HG03565 (cell line): ENCODE data around the gene CASP2.
"Not testable (repeated sequence)": the region's sequence is repeated elsewhere in the genome, so short reads cannot be mapped to it uniquely, and the experiment has no call there.

Experiments
- ATAC-seq: cut with Tn5 transposase; IDR thresholded peaks from one replicate; pipeline ENCODE4 v1.9.1; 2021; ENCODE audit warnings: mild to moderate bottlenecking, moderate library complexity; ENCODE audit not compliant: unreplicated experiment

Gene CASP2

DNA sequence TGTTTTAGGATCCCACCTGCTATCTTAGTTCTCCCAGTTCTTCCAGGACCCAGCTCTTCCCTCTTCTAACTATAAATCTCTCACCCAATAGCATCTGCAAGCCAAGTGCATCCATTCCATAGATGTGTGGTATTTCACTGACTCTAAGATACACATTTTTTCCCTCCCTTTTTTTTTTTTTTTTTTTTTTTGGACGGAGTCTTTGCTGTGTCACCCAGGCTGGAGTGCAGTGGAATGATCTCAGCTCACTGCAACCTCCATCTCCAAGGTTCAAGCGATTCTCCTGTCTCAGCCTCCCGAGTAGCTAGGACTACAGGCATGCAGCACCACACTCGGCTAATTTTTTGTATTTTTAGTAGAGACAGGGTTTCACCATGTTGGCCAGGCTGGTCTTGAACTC lies 1.7 kb downstream of the CASP2 start:
- ATAC-seq = not testable (repeated sequence)

DNA sequence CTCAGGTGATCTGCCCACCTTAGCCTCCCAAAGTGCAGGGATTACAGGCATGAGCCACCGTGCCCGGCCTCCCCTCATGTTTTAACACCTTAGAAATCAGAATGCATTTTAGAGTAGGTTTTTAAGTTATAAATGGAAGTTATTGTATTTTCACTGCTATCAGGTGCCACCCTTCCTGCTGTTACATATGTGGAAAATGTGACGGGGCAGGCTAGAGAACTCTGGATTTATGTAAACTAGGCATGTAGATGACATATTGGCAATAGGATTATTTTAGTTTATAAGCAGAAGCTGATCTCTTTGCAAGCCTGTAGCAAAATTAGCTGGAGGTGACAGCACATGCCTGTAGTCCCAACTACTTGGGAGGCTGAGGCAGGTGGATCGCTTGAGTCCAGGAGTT lies 2.1 kb downstream of the CASP2 start:
- no peak for ATAC-seq

DNA sequence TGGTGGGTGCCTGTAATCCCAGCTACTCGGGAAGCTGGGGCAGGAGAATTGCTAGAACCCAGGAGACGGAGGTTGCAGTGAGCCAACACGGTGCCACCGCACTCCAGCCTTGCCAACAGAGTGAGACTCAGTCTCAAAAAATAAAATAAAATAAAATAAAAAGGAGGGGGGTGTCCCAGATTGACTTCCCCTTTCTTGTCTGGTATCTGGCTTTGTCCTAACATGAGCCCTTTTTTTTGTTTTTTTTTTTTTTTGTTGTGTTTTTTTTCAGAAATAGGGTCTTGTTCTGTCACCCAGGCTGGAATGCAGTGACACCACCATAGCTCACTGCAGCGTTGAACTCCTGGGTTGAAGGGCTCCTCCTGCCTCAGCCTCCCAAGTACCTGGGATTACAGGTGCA lies 4.7 kb downstream of the CASP2 start:
- ATAC-seq = no peak

DNA sequence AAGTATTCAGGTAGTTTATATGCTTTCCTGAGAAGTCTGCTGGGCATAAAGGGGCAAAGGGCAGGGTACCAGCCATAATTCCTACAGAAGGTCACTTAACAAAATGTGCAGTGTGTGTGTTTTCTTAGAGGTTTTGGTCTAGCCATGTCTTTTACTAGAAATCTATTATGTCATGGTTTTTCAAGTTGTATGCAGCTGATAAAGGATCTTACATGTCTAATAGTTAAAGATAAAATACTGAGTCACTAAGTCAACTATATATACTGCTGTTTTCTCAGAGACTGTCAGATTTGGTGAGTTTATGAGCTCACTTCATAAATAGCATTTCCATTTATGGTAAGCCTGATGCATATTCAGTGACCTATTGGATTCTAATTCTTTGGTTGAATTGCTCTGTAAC lies 7.7 kb downstream of the CASP2 start:
- ATAC-seq = no peak

DNA sequence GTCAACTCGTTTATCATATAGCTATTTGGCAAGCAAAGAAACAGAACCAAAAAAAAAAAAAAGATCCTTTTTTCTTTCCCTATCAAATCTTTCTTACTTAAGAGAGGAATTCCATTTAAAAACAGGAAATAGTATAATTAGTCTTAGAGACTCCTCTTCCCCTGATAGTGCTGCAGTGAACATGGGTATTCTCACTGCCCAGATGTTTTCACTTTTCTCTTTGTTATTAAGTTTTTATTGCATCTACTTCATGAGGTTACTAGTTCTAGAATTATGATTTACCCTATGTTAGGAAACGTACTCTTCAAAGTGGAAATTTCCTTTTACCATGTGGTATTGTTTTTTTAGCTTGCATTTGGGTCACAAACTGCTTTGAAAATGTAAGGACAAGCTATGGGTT lies 8.5 kb downstream of the CASP2 start:
- ATAC-seq = no peak

DNA sequence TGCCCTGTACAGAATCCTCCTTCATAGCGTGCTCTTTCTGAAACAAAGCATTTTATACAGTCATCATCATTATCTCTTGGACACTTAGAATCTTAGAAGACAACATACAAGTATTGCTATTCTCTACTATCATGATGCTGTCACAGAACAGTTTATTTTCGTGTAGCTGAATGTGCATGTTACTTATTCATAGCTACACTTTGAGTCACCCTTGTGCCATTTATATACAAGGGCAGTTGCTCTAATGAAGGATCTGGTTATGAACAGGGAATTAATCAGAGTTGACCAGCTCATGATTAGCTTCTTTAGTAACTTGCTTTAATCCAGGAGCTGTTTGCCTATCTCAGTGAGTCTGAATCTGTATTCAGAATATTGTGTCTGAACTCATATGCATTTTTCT lies 11.2 kb downstream of the CASP2 start:
- ATAC-seq = no peak

DNA sequence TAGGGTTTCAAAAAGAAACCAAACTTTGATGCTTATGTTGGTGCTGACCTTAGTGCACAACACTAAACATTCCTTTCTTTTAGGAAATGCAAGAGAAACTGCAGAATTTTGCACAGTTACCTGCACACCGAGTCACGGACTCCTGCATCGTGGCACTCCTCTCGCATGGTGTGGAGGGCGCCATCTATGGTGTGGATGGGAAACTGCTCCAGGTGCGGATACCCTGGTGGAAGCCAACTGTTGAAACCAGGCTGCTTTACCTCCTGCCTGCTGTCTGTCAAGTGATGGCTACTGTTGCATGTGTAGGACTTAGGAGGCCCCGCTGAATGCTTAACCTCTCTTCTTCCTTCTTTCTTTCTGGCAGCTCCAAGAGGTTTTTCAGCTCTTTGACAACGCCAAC lies 11.7 kb downstream of the CASP2 start:
- ATAC-seq = peak; percentile 51

DNA sequence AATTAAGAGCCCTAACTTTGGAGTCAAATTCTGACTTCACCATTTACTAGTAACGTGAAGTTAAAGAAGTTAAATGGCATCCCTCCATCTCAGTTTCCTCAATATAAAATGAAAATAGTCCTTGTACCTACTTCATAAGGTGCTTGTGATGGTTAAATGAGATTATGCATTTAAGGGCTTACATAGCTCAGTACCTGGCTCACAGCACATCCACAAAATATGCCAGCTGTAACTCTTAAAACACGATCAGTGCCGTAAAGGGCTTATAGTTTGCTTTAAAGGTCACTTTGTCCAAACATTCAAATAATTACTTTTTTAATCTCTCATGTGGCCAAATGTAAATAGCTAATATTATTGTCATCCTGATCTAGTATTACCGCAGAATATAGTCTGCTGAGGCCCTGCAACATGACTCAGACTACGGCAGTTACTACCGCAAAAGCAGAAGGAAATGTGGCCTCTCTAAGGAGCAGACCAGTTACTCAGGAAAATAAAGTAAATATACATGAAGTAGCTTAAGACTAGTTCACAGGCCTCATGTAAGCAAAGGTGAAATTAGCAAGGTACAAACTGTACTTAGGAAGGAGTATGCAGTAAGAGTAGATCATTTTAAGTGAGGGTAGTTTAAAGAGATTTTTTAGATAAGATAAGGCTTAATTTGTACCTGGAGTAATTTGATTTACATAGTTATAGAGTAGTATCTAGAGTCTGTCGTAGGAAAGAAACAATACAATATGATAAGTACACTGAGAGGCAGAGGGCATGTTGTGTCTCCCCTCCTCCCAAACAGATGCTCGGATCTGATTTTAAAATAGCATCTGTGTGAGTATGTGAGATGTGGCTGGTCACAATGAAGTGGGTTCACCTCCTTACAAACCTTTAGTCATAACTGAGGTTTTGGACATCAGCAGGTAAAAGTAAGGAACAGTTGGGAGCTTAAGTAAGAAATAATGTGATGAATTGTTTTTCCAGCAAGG lies 13.1 kb downstream of the CASP2 start:
- no peak for ATAC-seq

DNA sequence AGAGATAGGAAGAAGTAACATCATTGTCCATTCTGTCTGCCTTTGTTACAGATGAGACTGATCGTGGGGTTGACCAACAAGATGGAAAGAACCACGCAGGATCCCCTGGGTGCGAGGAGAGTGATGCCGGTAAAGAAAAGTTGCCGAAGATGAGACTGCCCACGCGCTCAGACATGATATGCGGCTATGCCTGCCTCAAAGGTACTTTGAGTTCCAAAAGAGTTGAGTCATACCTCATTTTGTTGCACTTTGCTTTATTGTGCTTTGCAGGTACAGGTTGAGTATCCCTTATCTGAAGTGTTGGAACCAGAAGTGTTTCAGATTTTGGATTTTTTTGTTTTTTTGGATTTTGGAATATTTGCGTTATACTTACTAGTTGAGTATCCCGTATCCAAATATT lies 15.6 kb downstream of the CASP2 start:
- no peak for ATAC-seq

DNA sequence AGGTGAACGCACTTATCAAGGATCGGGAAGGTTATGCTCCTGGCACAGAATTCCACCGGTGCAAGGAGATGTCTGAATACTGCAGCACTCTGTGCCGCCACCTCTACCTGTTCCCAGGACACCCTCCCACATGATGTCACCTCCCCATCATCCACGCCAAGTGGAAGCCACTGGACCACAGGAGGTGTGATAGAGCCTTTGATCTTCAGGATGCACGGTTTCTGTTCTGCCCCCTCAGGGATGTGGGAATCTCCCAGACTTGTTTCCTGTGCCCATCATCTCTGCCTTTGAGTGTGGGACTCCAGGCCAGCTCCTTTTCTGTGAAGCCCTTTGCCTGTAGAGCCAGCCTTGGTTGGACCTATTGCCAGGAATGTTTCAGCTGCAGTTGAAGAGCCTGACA lies 16.8 kb downstream of the CASP2 start:
- ATAC-seq = no peak

DNA sequence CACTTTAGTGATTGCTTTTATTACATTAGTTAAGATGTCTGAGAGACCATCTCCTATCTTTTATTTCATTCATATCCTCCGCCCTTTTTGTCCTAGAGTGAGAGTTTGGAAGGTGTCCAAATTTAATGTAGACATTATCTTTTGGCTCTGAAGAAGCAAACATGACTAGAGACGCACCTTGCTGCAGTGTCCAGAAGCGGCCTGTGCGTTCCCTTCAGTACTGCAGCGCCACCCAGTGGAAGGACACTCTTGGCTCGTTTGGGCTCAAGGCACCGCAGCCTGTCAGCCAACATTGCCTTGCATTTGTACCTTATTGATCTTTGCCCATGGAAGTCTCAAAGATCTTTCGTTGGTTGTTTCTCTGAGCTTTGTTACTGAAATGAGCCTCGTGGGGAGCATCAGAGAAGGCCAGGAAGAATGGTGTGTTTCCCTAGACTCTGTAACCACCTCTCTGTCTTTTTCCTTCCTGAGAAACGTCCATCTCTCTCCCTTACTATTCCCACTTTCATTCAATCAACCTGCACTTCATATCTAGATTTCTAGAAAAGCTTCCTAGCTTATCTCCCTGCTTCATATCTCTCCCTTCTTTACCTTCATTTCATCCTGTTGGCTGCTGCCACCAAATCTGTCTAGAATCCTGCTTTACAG lies 17.4 kb downstream of the CASP2 start:
- ATAC-seq = no peak

DNA sequence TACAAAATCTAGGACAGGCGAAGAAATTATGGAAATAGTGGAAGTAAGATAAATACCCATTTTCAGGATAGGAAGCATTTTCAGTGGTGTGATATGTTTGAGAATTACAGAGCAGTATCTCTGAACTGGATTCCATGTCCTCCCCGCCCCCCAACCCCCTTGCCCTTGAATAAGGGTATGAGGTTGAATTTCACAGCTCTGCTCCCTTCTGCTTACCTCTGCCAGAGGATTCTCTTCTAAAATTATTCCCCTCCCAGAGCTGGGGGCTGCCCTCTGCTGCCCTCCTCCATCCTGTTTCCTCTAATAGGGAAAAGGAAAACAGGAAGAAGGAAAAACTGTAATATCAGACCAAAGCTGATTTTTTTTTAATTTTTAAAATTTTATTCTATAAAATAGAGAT lies 20.5 kb downstream of the CASP2 start:
- no peak for ATAC-seq

DNA sequence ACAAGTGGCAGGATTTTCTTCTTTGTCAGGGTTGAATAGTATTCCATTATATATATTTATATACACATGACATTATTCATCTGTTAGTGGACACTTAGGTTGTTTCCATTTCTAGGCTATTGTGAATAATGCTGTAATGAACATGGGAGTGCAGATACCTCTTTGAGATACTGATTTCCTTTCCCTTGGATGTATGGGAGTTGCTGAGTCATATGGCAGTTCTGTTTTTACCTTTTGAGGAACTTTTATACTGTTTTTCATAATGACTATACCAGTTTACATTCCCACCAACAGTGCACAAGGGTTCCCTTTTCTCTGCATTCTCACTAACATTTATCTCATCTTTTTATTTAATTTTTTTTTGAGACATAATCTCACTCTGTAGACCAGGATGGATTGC lies 26.0 kb downstream of the CASP2 start:
- no peak for ATAC-seq

DNA sequence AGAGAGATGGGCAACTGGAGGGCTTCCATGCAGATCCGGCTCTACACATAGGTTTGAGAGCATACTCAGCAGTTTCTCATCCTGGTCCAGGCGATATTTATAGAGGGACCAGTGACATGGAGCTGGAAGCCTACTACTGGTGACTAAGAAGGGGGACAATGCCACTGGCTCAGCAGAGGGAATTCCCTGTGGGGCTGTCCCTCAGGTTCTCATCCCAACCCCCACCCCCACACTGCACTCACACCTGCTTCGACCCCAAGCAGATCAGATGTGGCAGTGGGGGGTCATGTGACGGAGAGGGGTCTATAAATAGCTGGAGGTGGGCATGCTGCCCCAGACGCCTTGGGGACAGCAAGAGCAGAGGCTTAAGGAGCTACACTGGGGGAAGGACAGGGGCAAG lies 27.6 kb downstream of the CASP2 start, which contains the start of gene CLCN1:
CLCN1 (plus strand) TSS at position 336 of the 400 bp plus-strand sequence. CDS start 102 bp downstream, outside the sequence.
- ATAC-seq = no peak

DNA sequence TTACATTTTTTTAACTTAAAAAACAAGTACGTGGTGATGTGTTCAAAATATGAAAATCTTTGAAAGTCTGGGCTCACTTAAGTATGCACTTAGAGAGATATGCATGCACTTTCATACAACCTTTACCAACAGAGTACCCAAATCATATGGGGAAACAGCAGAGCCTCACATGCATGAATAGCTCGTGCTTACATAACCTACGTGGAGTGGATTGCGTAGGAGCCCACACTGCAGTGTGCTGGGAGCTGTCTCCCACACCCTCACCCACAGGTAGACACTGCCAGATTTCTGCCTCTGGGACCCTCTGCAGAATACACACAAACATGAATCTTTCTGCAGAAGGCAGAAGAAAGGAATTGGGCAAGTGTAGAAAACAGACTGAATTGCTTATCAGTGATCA lies 28.3 kb downstream of the CASP2 start:
- ATAC-seq = no peak

DNA sequence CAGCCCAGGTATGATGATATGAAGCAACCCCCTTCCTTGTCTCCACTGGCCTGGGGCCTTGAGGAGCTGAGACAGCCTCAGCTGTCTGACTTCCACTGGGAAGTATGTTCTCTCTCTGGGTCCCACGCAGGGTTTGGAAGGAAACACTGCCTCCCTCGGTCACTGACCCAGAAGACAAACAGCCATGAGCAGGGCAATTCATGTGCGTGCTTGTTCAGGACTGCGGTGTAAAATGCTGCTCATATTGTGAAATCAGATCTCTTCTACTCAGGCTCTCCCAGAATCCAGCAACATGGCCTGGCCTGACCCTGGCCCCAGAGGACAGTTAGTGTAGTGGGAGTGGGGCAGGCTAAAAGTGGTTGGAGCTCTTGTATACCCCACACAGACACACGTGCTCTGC lies 30.5 kb downstream of the CASP2 start:
- no peak for ATAC-seq

DNA sequence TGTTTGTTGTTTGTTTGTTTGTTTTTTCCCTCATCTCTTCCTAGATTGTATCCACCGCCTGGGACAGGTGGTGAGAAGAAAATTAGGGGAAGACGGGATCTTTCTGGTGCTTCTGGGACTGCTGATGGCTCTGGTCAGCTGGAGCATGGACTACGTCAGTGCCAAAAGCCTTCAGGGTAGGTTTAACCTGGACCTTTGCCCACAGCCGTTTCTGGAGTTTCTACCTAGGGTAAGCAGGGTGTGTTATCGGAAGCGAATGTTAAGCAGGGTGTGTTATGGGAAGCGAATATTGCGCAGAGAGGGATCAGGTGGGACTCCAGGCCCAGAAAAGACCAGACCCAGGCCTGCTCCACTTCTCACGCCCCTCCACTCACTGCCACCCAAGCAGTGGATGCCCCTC lies 32.5 kb downstream of the CASP2 start:
- ATAC-seq = no peak

DNA sequence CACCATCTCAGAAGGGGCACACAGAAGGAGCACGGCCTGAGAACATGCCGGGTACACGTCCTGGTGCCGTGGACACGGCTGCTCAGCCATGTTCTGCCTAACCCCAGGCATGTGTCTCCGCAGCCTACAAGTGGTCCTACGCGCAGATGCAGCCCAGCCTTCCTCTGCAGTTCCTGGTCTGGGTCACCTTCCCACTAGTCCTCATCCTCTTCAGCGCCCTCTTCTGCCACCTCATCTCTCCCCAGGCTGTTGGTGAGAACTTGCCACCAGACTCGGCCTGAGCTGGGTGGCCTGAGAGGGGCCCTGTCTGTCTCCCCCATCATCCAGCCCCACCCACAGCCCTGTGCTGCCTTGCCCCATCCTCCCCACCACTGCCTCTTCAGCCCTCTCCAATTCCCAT lies 33.1 kb downstream of the CASP2 start:
- no peak for ATAC-seq

DNA sequence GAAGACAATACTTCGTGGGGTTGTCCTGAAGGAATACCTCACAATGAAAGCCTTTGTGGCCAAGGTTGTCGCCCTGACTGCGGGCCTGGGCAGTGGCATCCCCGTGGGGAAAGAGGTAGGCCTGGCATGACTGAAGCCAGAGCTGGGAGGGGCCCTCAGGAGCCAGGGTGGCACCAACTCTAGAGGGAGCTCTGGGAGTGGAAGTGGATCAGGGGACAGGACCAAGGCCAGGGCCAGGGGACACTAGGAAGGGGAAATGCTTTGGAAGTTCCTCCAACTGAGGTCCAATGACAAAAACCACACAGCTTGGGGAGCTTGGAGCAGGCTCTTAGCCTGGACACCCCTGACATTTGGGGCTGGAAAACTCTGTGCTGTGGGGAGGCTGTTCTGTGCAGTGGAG lies 33.6 kb downstream of the CASP2 start:
- ATAC-seq = no peak

DNA sequence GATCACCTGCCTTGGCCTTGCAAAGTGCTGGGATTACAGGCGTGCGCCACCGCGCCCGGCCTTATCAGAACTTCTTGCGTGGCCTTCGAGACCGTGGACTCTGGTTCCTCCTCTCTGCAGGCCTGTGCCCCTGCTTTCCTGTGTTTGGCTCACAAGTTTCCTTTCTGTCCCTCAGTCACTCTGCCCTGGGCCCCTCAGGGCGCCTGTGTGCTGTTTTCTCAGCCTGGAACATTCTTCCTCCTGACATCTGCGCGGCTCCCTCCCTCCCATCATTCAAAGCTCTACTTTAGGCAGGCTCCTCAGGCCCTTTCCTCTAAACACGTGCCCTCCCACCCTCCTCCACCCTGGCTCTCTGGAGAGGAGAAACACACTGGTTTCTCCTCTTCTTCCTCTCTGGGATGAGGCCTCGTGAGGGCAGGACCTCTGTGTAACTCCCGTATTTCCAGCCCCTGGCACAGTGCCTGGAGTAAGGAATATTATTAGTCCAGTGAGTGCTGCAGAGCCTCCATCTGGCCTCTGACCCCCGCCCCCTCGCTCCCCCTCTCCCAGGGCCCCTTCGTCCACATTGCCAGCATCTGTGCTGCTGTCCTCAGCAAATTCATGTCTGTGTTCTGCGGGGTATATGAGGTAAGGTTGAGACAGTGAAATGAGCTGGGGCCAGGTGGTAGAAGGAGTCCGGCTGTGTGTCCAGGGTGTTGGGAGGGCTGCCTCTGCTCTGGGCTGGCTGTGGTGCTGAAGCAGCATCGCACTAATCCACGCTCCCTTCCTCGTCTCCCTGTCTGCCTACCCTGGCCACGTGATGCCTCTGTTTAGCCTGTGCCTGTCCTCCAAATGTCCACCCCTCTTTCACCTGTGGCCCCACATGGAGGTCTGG lies 34.8 kb downstream of the CASP2 start:
- no peak for ATAC-seq

DNA sequence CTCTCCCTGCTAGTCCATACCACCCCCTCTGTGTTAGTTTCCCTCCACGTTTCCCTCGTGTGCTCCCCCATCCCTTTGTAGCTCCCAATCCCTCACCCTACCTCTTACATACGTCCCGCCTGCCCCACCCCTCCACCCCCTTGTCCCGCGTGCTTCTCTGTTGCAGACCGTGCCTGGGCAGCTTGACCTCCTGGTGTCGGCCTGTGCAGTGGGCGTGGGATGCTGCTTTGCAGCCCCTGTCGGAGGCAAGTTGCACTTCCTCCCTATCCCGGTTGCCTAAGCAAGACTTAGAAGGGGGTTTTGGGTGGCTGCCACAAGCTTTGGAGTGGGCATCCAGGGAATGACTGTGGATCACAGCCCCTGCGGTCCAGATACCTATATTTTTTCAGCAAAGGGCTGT lies 35.5 kb downstream of the CASP2 start:
- ATAC-seq = no peak
